K562 (cell line): ENCODE measurements around the gene CCDC183. TPM values are rescaled to one million over a fixed set of nuclear protein-coding genes. Genes with fewer than 3 reads are reported as not detected.

Source experiments
- ATAC-seq: fragments of 200-7000 bp; cut with Tn5 transposase; 3 replicates; pipeline ENCODE4 v1.9.1; 2020; ENCODE audit warnings: moderate library complexity
- BruUV-seq: library from RNA; stranded (reverse); fragments of 400-500 nt; replicated peaks from 2 replicates; lab custom pipeline; 2021; lab: Mats Ljungman, UMichigan
- CTCF ChIA-PET: fragments of 300-600 bp; formaldehyde crosslinking; extraction: SDS; loops from one replicate; lab custom pipeline; 2021; ENCODE audit warnings: low intra/inter-chr PET ratio; lab: Yijun Ruan, JAX
- POLR2A ChIA-PET: fragments of 300-600, 350-650 bp; sonication (Branson Sonifier 250); formaldehyde crosslinking; extraction: SDS; loops from one replicate; lab custom pipeline; 2021; ENCODE audit warnings: antibody characterized with exemption, inconsistent platforms; lab: Yijun Ruan, JAX
- DNase-seq, 4 experiments: peaks; one replicate each; pipeline versions ENCODE4 v3.0.0 to v3.0.0-alpha.2; 2011 to 2018; ENCODE audit warnings: low spot score in 3 of 4, mixed read lengths in 3 of 4; ENCODE audit errors: extremely low read depth in 1 of 4
- FAIRE-seq: peaks from 2 replicates; lab custom pipeline; 2011; peaks lifted over from hg19 to GRCh38; lab: Jason Lieb, UNC
- H2AFZ ChIP-seq: 2 replicates; pipeline ENCODE4 v1.6.0; 2011; ENCODE audit warnings: low read depth, low read length, control low read depth, inconsistent platforms
- H3K27ac ChIP-seq: fragments of 200-600 bp; 3 replicates; pipeline ENCODE4 v1.8.0; 2011; ENCODE audit warnings: low read depth, mild to moderate bottlenecking, control low read depth, inconsistent platforms, low read length, moderate library complexity, mixed read lengths; ENCODE audit errors: extremely low read depth
- H3K27me3 ChIP-seq, 2 experiments: fragments of 300-600 bp in 1 of 2; 2 replicates in 1 of 2; 3 replicates in 1 of 2; pipeline versions ENCODE4 v1.6.0 to v1.8.0; 2011; ENCODE audit warnings: inconsistent platforms in 2 of 2, low read length in 2 of 2, mild to moderate bottlenecking in 1 of 2, mixed read lengths in 1 of 2, moderate library complexity in 1 of 2; ENCODE audit not compliant: control insufficient read depth in 2 of 2, insufficient read depth in 2 of 2
- H3K36me3 ChIP-seq: fragments of 300-600 bp; 3 replicates; pipeline ENCODE4 v1.8.0; 2011; ENCODE audit warnings: mild to moderate bottlenecking, low read length, inconsistent platforms; ENCODE audit not compliant: control insufficient read depth, insufficient read depth
- H3K4me1 ChIP-seq, 2 experiments: fragments of 200-600 bp in 1 of 2; replicated peaks in 1 of 2; 2 replicates in 1 of 2; 3 replicates in 1 of 2; pipeline versions ENCODE4 v1.5.1 to v1.8.0; 2011; ENCODE audit warnings: inconsistent platforms in 2 of 2, low read length in 2 of 2, mild to moderate bottlenecking in 1 of 2, mixed read lengths in 1 of 2, moderate library complexity in 1 of 2; ENCODE audit not compliant: control insufficient read depth in 2 of 2, insufficient read depth in 2 of 2
- H3K4me2 ChIP-seq: 2 replicates; pipeline ENCODE4 v1.6.1; 2011; ENCODE audit warnings: low read length, control low read depth, inconsistent platforms, mixed read lengths; ENCODE audit not compliant: insufficient read depth
- H3K4me3 ChIP-seq: fragments of 200-600 bp; sonication (generic), shearing (Covaris generic); 2 replicates; pipeline ENCODE4 v1.5.1; 2016; ENCODE audit warnings: control low read depth, inconsistent platforms
- H3K79me2 ChIP-seq: fragments of 200-600 bp; 3 replicates; pipeline ENCODE4 v1.8.0; 2011; ENCODE audit warnings: low read length, inconsistent platforms; ENCODE audit not compliant: control insufficient read depth, insufficient read depth
- H3K9ac ChIP-seq, 2 experiments: 2 replicates each; pipeline versions ENCODE4 v1.6.0 to v1.6.1; 2011; ENCODE audit warnings: low read depth in 2 of 2, low read length in 2 of 2, control low read depth in 1 of 2, inconsistent platforms in 1 of 2, mild to moderate bottlenecking in 1 of 2, mixed read lengths in 1 of 2; ENCODE audit not compliant: insufficient read depth in 1 of 2
- H3K9me1 ChIP-seq: one replicate; pipeline ENCODE4 v1.6.0; 2011; ENCODE audit warnings: inconsistent platforms, mild to moderate bottlenecking, low read length, moderate library complexity; ENCODE audit not compliant: control insufficient read depth, insufficient read depth
- H3K9me3 ChIP-seq: replicated peaks from 2 replicates; pipeline ENCODE4 v1.5.1; 2011; ENCODE audit warnings: low read depth, low read length, inconsistent platforms; ENCODE audit not compliant: control insufficient read depth, insufficient read depth
- H4K20me1 ChIP-seq: replicated peaks from 2 replicates; pipeline ENCODE4 v1.6.1; 2011; ENCODE audit warnings: low read length, inconsistent platforms, mixed read lengths; ENCODE audit not compliant: control insufficient read depth, insufficient read depth
- COPS2 ChIP-seq: fragments of 450-650 bp; conservative IDR thresholded peaks from 2 replicates; pipeline ENCODE4 v1.6.1; 2016; ENCODE audit warnings: mild to moderate bottlenecking, moderate library complexity
- CUX1 ChIP-seq: fragments of 200-800 bp; sonication (Bioruptor generic); IDR thresholded peaks from 2 replicates; pipeline ENCODE4 v1.6.1; 2016; ENCODE audit warnings: missing genetic modification characterization, missing compliant biosample characterization
- FOXJ3 ChIP-seq: sonication (generic); formaldehyde crosslinking; IDR thresholded peaks from 2 replicates; pipeline ENCODE4 v1.4.0; 2020; ENCODE audit warnings: mild to moderate bottlenecking, missing genetic modification reagents
- HBP1 ChIP-seq: fragments of 450-650 bp; formaldehyde crosslinking; IDR thresholded peaks from 2 replicates; pipeline ENCODE4 v1.4.0; 2022; ENCODE audit warnings: missing genetic modification characterization
- MAFG ChIP-seq: fragments of 450-650 bp; conservative IDR thresholded peaks from 2 replicates; pipeline ENCODE4 v1.6.1; 2016; ENCODE audit warnings: missing genetic modification characterization, missing compliant biosample characterization
- MITF ChIP-seq: IDR thresholded peaks from 2 replicates; pipeline ENCODE4 v1.6.1; 2014; ENCODE audit warnings: antibody characterized with exemption
- PCBP1 ChIP-seq: fragments of 200-400 bp; formaldehyde crosslinking; IDR thresholded peaks from 2 replicates; pipeline ENCODE4 v1.6.1; 2018; ENCODE audit warnings: mild to moderate bottlenecking, low read depth, low read length; ENCODE audit not compliant: poor library complexity, severe bottlenecking
- WHSC1 ChIP-seq: IDR thresholded peaks from one replicate; pipeline ENCODE4 v1.6.1; 2012; ENCODE audit warnings: low read length, control low read depth, inconsistent platforms
- WGBS: fragments of 100-300 bp; shearing (Covaris generic); methylation state at CpG from one replicate; pipeline ENCODE4 v1.1.6; 2016; ENCODE audit warnings: low coverage, mixed read lengths; ENCODE audit not compliant: insufficient coverage; ENCODE audit errors: missing lambda C conversion rate; 5-methylcytosine and 5-hydroxymethylcytosine counted together
- in situ Hi-C: fragments of 300-500 bp; cut with MboI; formaldehyde crosslinking; loops from 4 replicates; pipeline ENCODE4 v1.15.0; 2018; ENCODE audit warnings: inconsistent platforms, mixed read lengths
- intact Hi-C: fragments of 100-400 bp; cut with micrococcal nuclease; formaldehyde crosslinking; loops from 2 replicates; pipeline ENCODE4 v1.14.2; 2022
- polyA plus RNA-seq, 8 experiments: library from polyadenylated mRNA; depleted of rRNA in 4 of 8; stranded (reverse) in 5 of 8; unstranded in 3 of 8; fragments of >200 nt; fragmentation: Nextera tagmentation in 2 of 8; fragmentation: Illumina TruSeq in 1 of 8; extraction: Ambion mirVana in 2 of 8; extraction: Trizol in 1 of 8; gene quantifications; 2 replicates each; pipeline versions ENCODE4 v1.2.1 to v1.2.3, GENCODE V29; 2011 to 2014; ENCODE audit warnings: inconsistent platforms in 1 of 8, missing spikeins in 1 of 8
- total RNA-seq, 7 experiments: library from RNA; depleted of rRNA in 6 of 7; stranded (reverse); fragments of >200 nt in 6 of 7; fragmentation: Illumina TruSeq in 2 of 7; extraction: Trizol in 2 of 7; gene quantifications; 2 replicates each; pipeline versions ENCODE4 v1.2.1 to v1.2.3, GENCODE V29; 2011 to 2021; ENCODE audit warnings: low replicate concordance in 1 of 7
- TF ChIP-seq, protein P1 (sequence below): fragments of 250-450 bp; sonication (Bioruptor Pico); IDR thresholded peaks from 2 replicates; pipeline ENCODE4 v1.4.0; 2020; ENCODE audit warnings: mild to moderate bottlenecking

The CCDC183 gene
- total and polyA plus RNA-seq, 9 of the 15 experiments (the other 6 are each of a cell fraction or from before 2014, with no cell fraction given) = 0.21 to 0.60 (median 0.29) TPM; not detected in 4

DNA sequence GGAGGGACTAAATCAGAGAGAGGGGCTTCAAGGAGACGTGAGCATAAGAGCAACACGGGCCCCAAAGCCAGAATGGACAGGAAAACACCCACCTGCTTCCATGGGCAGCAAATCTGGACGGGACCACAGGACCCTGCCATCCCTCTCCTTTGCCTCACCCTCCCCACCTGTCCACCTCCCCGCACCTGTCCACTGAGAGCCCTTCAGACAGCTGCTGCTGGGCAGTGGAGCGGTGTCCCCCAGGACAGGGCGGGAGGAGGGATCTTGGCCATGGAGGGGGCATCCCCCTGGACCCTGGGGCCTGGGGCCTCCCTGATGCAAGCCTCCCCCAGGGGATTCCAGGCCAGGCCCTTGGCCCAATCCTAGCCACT lies 2.6 kb downstream of the CCDC183 start (continued):
- no peak for TF ChIP-seq CUX1 (CRISPR knock-in tag)
- no peak for TF ChIP-seq MAFG (tag)

GRCh38 chr9:136799079-136799853 lies 3.1 kb downstream of the CCDC183 start:
- Histone ChIP-seq H3K79me2 (no peaks in the 10 kb centered on the region), H3K9ac (peak overlapping the region in 1 of 2 experiments; percentile 86; a peak in 2 of 4 replicates), H3K9me1 (no peaks in the 10 kb centered on the region), H3K4me2 (peak overlapping the region; percentile 78), H2AFZ (peak overlapping the region; percentile 88), H3K36me3 (no peaks in the 10 kb centered on the region), H3K27ac (no peak overlapping the region), H3K4me1 (peaks cover 40 to 72% of the 10 kb centered on the region in 2 experiments; a peak in 4 of 5 replicates), H3K4me3 (peak overlapping the region; percentile 33), H3K9me3 (no peaks in the 10 kb centered on the region), H4K20me1 (no peaks in the 10 kb centered on the region), H3K27me3 (no peaks in the 10 kb centered on the region)
- ATAC-seq (peak; percentile 1; the same call in 2 of the 3 replicates), FAIRE-seq (no peak), DNase-seq (no peak)
- POLR2A ChIA-PET = no interaction called here
- CTCF ChIA-PET = no interaction called here
- intact Hi-C loops (no loop called here), in situ Hi-C loops (loop anchor here (25.0 kb wide), 1 partner anchor 438 kb away; the partner anchor contains the start of genes CYSRT1, RNF224, SLC34A3 and TUBB4B)
- 57% methylated on average over 26 of the region's 35 CpGs for WGBS
- no TSS peak for BruUV-seq
- TF ChIP-seq MITF = no peak
- no peak for TF ChIP-seq COPS2
- no peak for TF ChIP-seq FOXJ3
- TF ChIP-seq, protein P1, sequence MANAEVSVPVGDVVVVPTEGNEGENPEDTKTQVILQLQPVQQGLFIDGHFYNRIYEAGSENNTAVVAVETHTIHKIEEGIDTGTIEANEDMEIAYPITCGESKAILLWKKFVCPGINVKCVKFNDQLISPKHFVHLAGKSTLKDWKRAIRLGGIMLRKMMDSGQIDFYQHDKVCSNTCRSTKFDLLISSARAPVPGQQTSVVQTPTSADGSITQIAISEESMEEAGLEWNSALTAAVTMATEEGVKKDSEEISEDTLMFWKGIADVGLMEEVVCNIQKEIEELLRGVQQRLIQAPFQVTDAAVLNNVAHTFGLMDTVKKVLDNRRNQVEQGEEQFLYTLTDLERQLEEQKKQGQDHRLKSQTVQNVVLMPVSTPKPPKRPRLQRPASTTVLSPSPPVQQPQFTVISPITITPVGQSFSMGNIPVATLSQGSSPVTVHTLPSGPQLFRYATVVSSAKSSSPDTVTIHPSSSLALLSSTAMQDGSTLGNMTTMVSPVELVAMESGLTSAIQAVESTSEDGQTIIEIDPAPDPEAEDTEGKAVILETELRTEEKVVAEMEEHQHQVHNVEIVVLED (CRISPR knock-in tag) = no peak
- no peak for TF ChIP-seq WHSC1
- no peak for TF ChIP-seq HBP1 (CRISPR knock-in tag)
- TF ChIP-seq PCBP1 = peak; percentile 34
